ENCODE data around the gene ZNF611.

DNA sequence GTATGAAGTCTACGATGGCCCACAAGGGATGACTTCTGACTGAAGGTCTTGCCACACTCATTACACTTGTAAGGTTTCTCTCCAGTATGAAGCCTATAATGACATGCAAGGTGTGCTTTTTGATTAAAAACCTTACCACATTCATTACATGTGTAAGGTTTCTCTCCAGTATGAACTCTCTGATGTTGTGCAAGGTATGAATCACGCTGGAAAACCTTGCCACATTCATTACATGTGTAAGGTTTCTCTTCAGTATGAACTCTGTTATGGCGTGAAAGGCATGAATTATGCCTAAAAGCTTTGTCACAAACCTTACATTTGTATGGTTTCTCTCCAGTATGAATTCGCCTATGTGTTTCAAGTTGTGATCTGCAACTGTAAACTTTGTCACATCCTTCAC lies 81.7 kb downstream of the ZNF611 start:
- TF ChIP-seq, protein P1, sequence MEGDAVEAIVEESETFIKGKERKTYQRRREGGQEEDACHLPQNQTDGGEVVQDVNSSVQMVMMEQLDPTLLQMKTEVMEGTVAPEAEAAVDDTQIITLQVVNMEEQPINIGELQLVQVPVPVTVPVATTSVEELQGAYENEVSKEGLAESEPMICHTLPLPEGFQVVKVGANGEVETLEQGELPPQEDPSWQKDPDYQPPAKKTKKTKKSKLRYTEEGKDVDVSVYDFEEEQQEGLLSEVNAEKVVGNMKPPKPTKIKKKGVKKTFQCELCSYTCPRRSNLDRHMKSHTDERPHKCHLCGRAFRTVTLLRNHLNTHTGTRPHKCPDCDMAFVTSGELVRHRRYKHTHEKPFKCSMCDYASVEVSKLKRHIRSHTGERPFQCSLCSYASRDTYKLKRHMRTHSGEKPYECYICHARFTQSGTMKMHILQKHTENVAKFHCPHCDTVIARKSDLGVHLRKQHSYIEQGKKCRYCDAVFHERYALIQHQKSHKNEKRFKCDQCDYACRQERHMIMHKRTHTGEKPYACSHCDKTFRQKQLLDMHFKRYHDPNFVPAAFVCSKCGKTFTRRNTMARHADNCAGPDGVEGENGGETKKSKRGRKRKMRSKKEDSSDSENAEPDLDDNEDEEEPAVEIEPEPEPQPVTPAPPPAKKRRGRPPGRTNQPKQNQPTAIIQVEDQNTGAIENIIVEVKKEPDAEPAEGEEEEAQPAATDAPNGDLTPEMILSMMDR (IDR thresholded peaks at IDR 0.05), result no peak
- no peak for TF ChIP-seq EP300 (IDR thresholded peaks at IDR 0.05)

Measured in ovary (tissue), 3 donors.